Tibial nerve (tissue), 4 donors: Measurements from ENCODE around the gene ANKRD37. TPM values are rescaled to one million over a fixed set of nuclear protein-coding genes. Genes with fewer than 3 reads are reported as not detected.

Experiments
- DNase-seq, 2 donors: peaks; one replicate each; pipeline ENCODE4 v3.0.0-alpha.2; 2019; ENCODE audit warnings: low spot score in 2 of 2
- H3K27ac ChIP-seq, 4 donors: fragments of 200-600 bp; sonication (generic) in 3 of 4; one replicate each; pipeline ENCODE4 v1.5.1; 2017 to 2019; ENCODE audit warnings: mild to moderate bottlenecking in 1 of 4
- H3K27me3 ChIP-seq, 2 donors: fragments of 200-600 bp; sonication (generic) in 1 of 2; one replicate each; pipeline versions ENCODE4 v1.5.1 to v1.6.0; 2017 to 2019
- H3K36me3 ChIP-seq, 3 donors: fragments of 200-600 bp; sonication (generic); one replicate each; pipeline ENCODE4 v1.5.1; 2018 to 2019
- H3K4me1 ChIP-seq, 4 donors: fragments of 200-600 bp; sonication (generic) in 3 of 4; one replicate each; pipeline ENCODE4 v1.5.1; 2017 to 2019
- H3K4me3 ChIP-seq, 4 donors: fragments of 200-600 bp; sonication (generic) in 3 of 4; one replicate each; pipeline ENCODE4 v1.5.1; 2017 to 2019; ENCODE audit warnings: mild to moderate bottlenecking in 1 of 4, moderate library complexity in 1 of 4
- H3K9me3 ChIP-seq, 4 donors: fragments of 200-600 bp; sonication (generic) in 3 of 4; one replicate each; pipeline ENCODE4 v1.5.1; 2017 to 2019
- CTCF ChIP-seq, 5 experiments: fragments of 200-600 bp in 3 of 5; fragments of 450-650 bp in 2 of 5; sonication (generic) in 3 of 5; IDR thresholded peaks; one replicate each; pipeline ENCODE4 v1.5.1; 2016 to 2019; ENCODE audit warnings: antibody characterized with exemption in 5 of 5, mild to moderate bottlenecking in 3 of 5, moderate library complexity in 2 of 5
- EP300 ChIP-seq, 2 donors: sonication (generic); formaldehyde crosslinking; IDR thresholded peaks; one replicate each; pipeline ENCODE4 v1.6.1; 2017; ENCODE audit warnings: antibody characterized with exemption in 2 of 2, mild to moderate bottlenecking in 1 of 2
- POLR2A ChIP-seq, 2 donors: fragments of 450-650 bp; IDR thresholded peaks; one replicate each; pipeline ENCODE4 v1.6.1; 2017; ENCODE audit warnings: antibody characterized with exemption in 2 of 2, mild to moderate bottlenecking in 2 of 2, moderate library complexity in 2 of 2
- WGBS, 2 donors: methylation state at CpG; one replicate each; pipeline ENCODE4 v1.1.5; 2018; 5-methylcytosine and 5-hydroxymethylcytosine counted together
- total RNA-seq, 4 donors: library from RNA; depleted of rRNA; stranded (reverse); fragments of >200 nt; gene quantifications; one replicate each; pipeline ENCODE4 v1.1.0, GENCODE V29; 2016

The ANKRD37 gene
- total RNA-seq, 4 donors from 2014 or later = 9.6 to 38.4 (median 30.6) TPM

- TF ChIP-seq POLR2A (IDR thresholded peaks at IDR 0.05) (no peak), EP300 (IDR thresholded peaks at IDR 0.05) (no peak), CTCF (IDR thresholded peaks at IDR 0.05) (no peak)
- H3K36me3 ChIP-seq = peaks cover 0 to 42% (median 0%) of the 10 kb centered on the region in 3 donors
- no peak overlapping the region for H3K27ac ChIP-seq
- WGBS, 2 donors = 90 to 94% methylated on average over 11 of the region's 11 CpGs
- H3K9me3 ChIP-seq = no peaks in the 10 kb centered on the region
- no peaks in the 10 kb centered on the region for H3K4me1 ChIP-seq
- no peak for DNase-seq
- no peak overlapping the region for H3K4me3 ChIP-seq
- H3K27me3 ChIP-seq = no peaks in the 10 kb centered on the region
Observed at GRCh38 chr4:185370268-185370949, 26.2 kb upstream of the ANKRD37 start.

GRCh38 chr4:185371702-185372101 is 24.9 kb upstream of the ANKRD37 start:
- no peaks in the 10 kb centered on the region for H3K4me1 ChIP-seq
- no peak overlapping the region for H3K27ac ChIP-seq
- DNase-seq = no peak
- H3K9me3 ChIP-seq = no peaks in the 10 kb centered on the region
- no peak overlapping the region for H3K4me3 ChIP-seq
- H3K36me3 ChIP-seq = peaks cover 0 to 42% (median 0%) of the 10 kb centered on the region in 3 donors
- TF ChIP-seq POLR2A (IDR thresholded peaks at IDR 0.05) = no peak
- no peak for TF ChIP-seq EP300 (IDR thresholded peaks at IDR 0.05)
- TF ChIP-seq CTCF (IDR thresholded peaks at IDR 0.05) = no peak
- 85 to 91% methylated on average over 11 of the region's 11 CpGs for WGBS, 2 donors
- H3K27me3 ChIP-seq = no peaks in the 10 kb centered on the region

- WGBS, 2 donors = 89 to 91% methylated on average over 7 of the region's 7 CpGs
- DNase-seq = no peak
- H3K27ac ChIP-seq = no peak overlapping the region
- H3K4me3 ChIP-seq = no peak overlapping the region
- no peak for TF ChIP-seq POLR2A (IDR thresholded peaks at IDR 0.05)
- no peak for TF ChIP-seq EP300 (IDR thresholded peaks at IDR 0.05)
- TF ChIP-seq CTCF (IDR thresholded peaks at IDR 0.05) = no peak
- peaks cover 0 to 39% (median 0%) of the 10 kb centered on the region in 3 donors for H3K36me3 ChIP-seq
- H3K4me1 ChIP-seq = no peaks in the 10 kb centered on the region
- no peaks in the 10 kb centered on the region for H3K9me3 ChIP-seq
- H3K27me3 ChIP-seq = no peaks in the 10 kb centered on the region
Observed at GRCh38 chr4:185374027-185374426, 22.6 kb upstream of the ANKRD37 start.

- no peak for TF ChIP-seq POLR2A (IDR thresholded peaks at IDR 0.05)
- TF ChIP-seq CTCF (IDR thresholded peaks at IDR 0.05) = no peak
- TF ChIP-seq EP300 (IDR thresholded peaks at IDR 0.05) = no peak
- Histone ChIP-seq H3K4me1 (peaks cover 0 to 4% (median 0%) of the 10 kb centered on the region in 4 donors), H3K36me3 (peaks cover 0 to 39% (median 0%) of the 10 kb centered on the region in 3 donors), H3K27ac (no peak overlapping the region), H3K27me3 (no peaks in the 10 kb centered on the region), H3K4me3 (no peak overlapping the region), H3K9me3 (no peaks in the 10 kb centered on the region)
- WGBS, 2 donors = 69 to 81% methylated on average over 6 of the region's 6 CpGs
- DNase-seq = no peak
Observed at GRCh38 chr4:185374573-185374972, 22.1 kb upstream of the ANKRD37 start.

GRCh38 chr4:185378264-185378663 is 18.4 kb upstream of the ANKRD37 start:
- peaks cover 0 to 5% (median 0%) of the 10 kb centered on the region in 4 donors for H3K4me1 ChIP-seq
- H3K4me3 ChIP-seq = no peak overlapping the region
- DNase-seq = no peak
- H3K9me3 ChIP-seq = peaks cover 0 to 13% (median 0%) of the 10 kb centered on the region in 4 donors
- peaks cover 0 to 9% (median 0%) of the 10 kb centered on the region in 3 donors for H3K36me3 ChIP-seq
- no peaks in the 10 kb centered on the region for H3K27me3 ChIP-seq
- 81 to 85% methylated on average over 6 of the region's 6 CpGs for WGBS, 2 donors
- H3K27ac ChIP-seq = no peak overlapping the region
- TF ChIP-seq POLR2A (IDR thresholded peaks at IDR 0.05) (no peak), EP300 (IDR thresholded peaks at IDR 0.05) (no peak), CTCF (IDR thresholded peaks at IDR 0.05) (no peak)
